SK-N-SH (cell line): ENCODE data around the gene CHCHD3. TPM values are rescaled to one million over a fixed set of nuclear protein-coding genes. Genes with fewer than 3 reads are reported as not detected.

Experiments
- CTCF ChIA-PET: fragments of 300-600, 350-600 bp; formaldehyde crosslinking; extraction: SDS; loops from one replicate; lab custom pipeline; 2021; lab: Yijun Ruan, JAX
- POLR2A ChIA-PET: fragments of 350-600 bp; sonication (Branson Sonifier 250); formaldehyde crosslinking; extraction: SDS; loops from one replicate; lab custom pipeline; 2020; ENCODE audit warnings: antibody characterized with exemption, inconsistent platforms; lab: Yijun Ruan, JAX
- DNase-seq: peaks from one replicate; pipeline ENCODE4 v3.0.0; 2012
- H2AFZ ChIP-seq: fragments of 200-600 bp; sonication (generic); 2 replicates; pipeline ENCODE4 v1.8.1; 2016; ENCODE audit warnings: antibody characterized with exemption, mild to moderate bottlenecking, low read depth
- H3F3A ChIP-seq: fragments of 200-600 bp; sonication (generic); replicated peaks from 2 replicates; pipeline ENCODE3; 2016; ENCODE audit warnings: antibody characterized with exemption, mild to moderate bottlenecking; ENCODE audit not compliant: insufficient read depth
- H3K27ac ChIP-seq, 2 experiments: fragments of 200-500 bp in 1 of 2; fragments of 200-600 bp in 1 of 2; sonication (Bioruptor generic) in 1 of 2; sonication (generic), shearing (Covaris generic) in 1 of 2; 2 replicates each; pipeline versions ENCODE4 v1.5.1 to v1.6.1; 2014 to 2016; ENCODE audit warnings: low read depth in 2 of 2, inconsistent platforms in 1 of 2, low read length in 1 of 2, mild to moderate bottlenecking in 1 of 2, mixed read lengths in 1 of 2
- H3K27me3 ChIP-seq: fragments of 200-600 bp; sonication (generic), shearing (Covaris generic); 2 replicates; pipeline ENCODE4 v1.6.1; 2016; ENCODE audit warnings: mixed run types; ENCODE audit not compliant: insufficient read depth
- H3K36me3 ChIP-seq, 2 experiments: fragments of 200-500 bp in 1 of 2; fragments of 200-600 bp in 1 of 2; sonication (Bioruptor generic) in 1 of 2; sonication (generic) in 1 of 2; replicated peaks in 1 of 2; 2 replicates each; pipeline versions ENCODE3 to v1.5.1; 2014 to 2016; ENCODE audit warnings: low read length in 1 of 2, mild to moderate bottlenecking in 1 of 2; ENCODE audit not compliant: insufficient read depth in 2 of 2, control insufficient read depth in 1 of 2
- H3K4me1 ChIP-seq, 2 experiments: fragments of 200-500 bp in 1 of 2; fragments of 200-600 bp in 1 of 2; sonication (Bioruptor generic) in 1 of 2; sonication (generic), shearing (Covaris generic) in 1 of 2; 2 replicates each; pipeline versions ENCODE4 v1.5.1 to v1.6.1; 2014 to 2016; ENCODE audit warnings: low read depth in 1 of 2, low read length in 1 of 2, mixed run types in 1 of 2; ENCODE audit not compliant: insufficient read depth in 2 of 2, control insufficient read depth in 1 of 2
- H3K4me2 ChIP-seq: fragments of 200-600 bp; sonication (generic), shearing (Covaris generic); 2 replicates; pipeline ENCODE4 v1.6.1; 2017; ENCODE audit warnings: mixed run types
- H3K4me3 ChIP-seq, 2 experiments: fragments of 200-500 bp in 1 of 2; fragments of 200-600 bp in 1 of 2; sonication (Bioruptor generic) in 1 of 2; sonication (generic), shearing (Covaris generic) in 1 of 2; 2 replicates each; pipeline versions ENCODE4 v1.5.1 to v1.8.1; 2014 to 2016; ENCODE audit warnings: low read depth in 2 of 2, inconsistent platforms in 1 of 2, low read length in 1 of 2, mild to moderate bottlenecking in 1 of 2, mixed read lengths in 1 of 2, moderate library complexity in 1 of 2
- H3K79me2 ChIP-seq: fragments of 200-600 bp; sonication (generic); 2 replicates; pipeline ENCODE4 v1.8.1; 2017; ENCODE audit warnings: mild to moderate bottlenecking; ENCODE audit not compliant: insufficient read depth
- H3K9ac ChIP-seq: fragments of 200-600 bp; sonication (generic); 2 replicates; pipeline ENCODE4 v1.6.1; 2017; ENCODE audit warnings: mixed run types
- H3K9me2 ChIP-seq: fragments of 200-600 bp; sonication (generic); 2 replicates; pipeline ENCODE4 v1.6.1; 2017; ENCODE audit warnings: mixed run types
- H3K9me3 ChIP-seq: fragments of 200-600 bp; sonication (generic); 2 replicates; pipeline ENCODE4 v1.6.1; 2017; ENCODE audit warnings: mixed run types, mild to moderate bottlenecking, moderate library complexity
- H4K20me1 ChIP-seq: fragments of 200-600 bp; sonication (generic); 2 replicates; pipeline ENCODE4 v1.6.1; 2017; ENCODE audit warnings: mild to moderate bottlenecking, mixed run types; ENCODE audit not compliant: insufficient read depth
- EZH2phosphoT487 ChIP-seq: fragments of 200-600 bp; sonication (generic); IDR thresholded peaks from 2 replicates; pipeline ENCODE4 v1.6.1; 2017; ENCODE audit warnings: low read depth, mixed run types, mild to moderate bottlenecking, antibody characterized with exemption, moderate library complexity, borderline replicate concordance
- NFIC ChIP-seq: IDR thresholded peaks from 2 replicates; pipeline ENCODE4 v1.4.0; 2012; ENCODE audit warnings: borderline replicate concordance
- NRF1 ChIP-seq: IDR thresholded peaks from 2 replicates; pipeline ENCODE4 v1.6.1; 2012; ENCODE audit warnings: low read depth, mild to moderate bottlenecking, low read length
- POLR2AphosphoS5 ChIP-seq: IDR thresholded peaks from 2 replicates; pipeline ENCODE4 v1.6.1; 2012; ENCODE audit warnings: low read depth, low read length
- REST ChIP-seq: IDR thresholded peaks from 2 replicates; pipeline ENCODE4 v1.6.1; 2012; ENCODE audit warnings: mild to moderate bottlenecking, low read depth, low read length, moderate library complexity
- RFX5 ChIP-seq: IDR thresholded peaks from 2 replicates; pipeline ENCODE4 v1.6.1; 2012; ENCODE audit warnings: mild to moderate bottlenecking, improper control_type of control experiment, low read length
- WGBS: methylation state at CpG from one replicate; pipeline ENCODE4 v1.1.6; 2017; ENCODE audit warnings: low lambda C conversion rate; 5-methylcytosine and 5-hydroxymethylcytosine counted together
- polyA plus RNA-seq, 3 experiments: library from polyadenylated mRNA; depleted of rRNA; stranded (reverse); fragments of >200 nt; gene quantifications; 2 replicates each; pipeline ENCODE4 v1.2.3, GENCODE V29; 2012

The CHCHD3 gene
- polyA plus RNA-seq, 1 of the 3 experiments (the other 2 are of a cell fraction) = 97.1 TPM

DNA sequence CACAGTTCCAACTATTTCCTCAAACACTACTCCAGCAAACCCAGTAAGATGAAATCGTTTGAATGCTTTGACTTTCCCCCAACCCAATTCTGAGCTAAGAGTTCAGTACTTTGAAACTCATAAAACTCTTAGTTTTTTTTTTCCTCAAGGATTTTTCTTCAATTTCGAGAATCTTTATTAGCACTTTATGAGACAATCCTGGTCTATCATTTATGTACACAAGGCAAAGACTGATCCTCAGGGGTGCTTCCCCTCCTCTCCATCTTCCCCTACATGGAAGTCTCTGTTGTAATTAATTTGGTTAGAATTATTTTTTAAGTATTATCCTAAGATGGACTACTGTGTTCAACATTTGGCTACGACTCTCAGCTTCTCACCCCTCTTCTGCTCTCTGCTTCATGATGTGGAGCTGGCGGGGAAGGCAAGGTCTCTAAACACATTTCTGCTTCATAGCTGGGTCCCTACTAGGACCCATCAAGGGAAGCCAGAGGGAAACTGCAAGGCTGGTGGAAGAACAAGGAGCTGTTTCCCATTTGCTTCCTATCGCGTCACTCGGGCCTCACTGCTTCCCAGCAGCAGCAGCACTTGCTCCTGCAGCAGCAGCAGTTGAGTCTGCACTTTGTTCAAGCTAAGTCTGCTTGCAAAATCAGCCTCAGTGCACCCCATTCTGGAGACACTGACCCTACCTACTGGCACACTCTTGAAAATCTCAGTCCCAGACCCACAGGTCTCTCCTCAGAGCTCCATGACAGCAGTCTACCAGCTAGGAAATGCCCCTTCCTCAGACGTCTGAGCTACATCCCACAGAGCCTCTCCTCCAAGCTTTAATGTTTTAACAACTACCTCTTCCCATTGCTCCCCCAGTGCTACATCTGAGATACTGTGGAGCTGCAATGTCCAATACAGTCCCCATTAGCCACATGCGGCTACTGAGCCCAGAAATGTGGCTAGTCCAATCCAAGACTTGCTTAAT lies 90.0 kb downstream of the CHCHD3 start:
- Histone ChIP-seq H2AFZ (no peak overlapping the region), H3K9me3 (no peaks in the 10 kb centered on the region), H3K9me2 (no peaks in the 10 kb centered on the region; the same call in 1 of the 2 replicates), H4K20me1 (peaks cover 10% of the 10 kb centered on the region; the same call in 1 of the 2 replicates), H3K4me1 (peaks cover 0 to 15% of the 10 kb centered on the region in 2 experiments; a peak in 1 of 4 replicates), H3K4me3 (no peak overlapping the region), H3K27me3 (no peaks in the 10 kb centered on the region), H3K4me2 (no peak overlapping the region), H3F3A (no peaks in the 10 kb centered on the region), H3K27ac (no peak overlapping the region; a peak in 1 of 4 replicates), H3K79me2 (peaks cover 85% of the 10 kb centered on the region), H3K9ac (no peak overlapping the region), H3K36me3 (no peaks in the 10 kb centered on the region)
- no peak for TF ChIP-seq NFIC
- ChIA-PET POLR2A (no interaction called here), CTCF (interaction anchor here (0.7 to 2.1 kb wide), 9 partner anchors 9 to 59 kb away, joined by 3 to 7 read pairs (median 4); no protein-coding TSS in a partner anchor)
- DNase-seq = peak; percentile 14
- 89% methylated on average over 9 of the region's 9 CpGs for WGBS

DNA sequence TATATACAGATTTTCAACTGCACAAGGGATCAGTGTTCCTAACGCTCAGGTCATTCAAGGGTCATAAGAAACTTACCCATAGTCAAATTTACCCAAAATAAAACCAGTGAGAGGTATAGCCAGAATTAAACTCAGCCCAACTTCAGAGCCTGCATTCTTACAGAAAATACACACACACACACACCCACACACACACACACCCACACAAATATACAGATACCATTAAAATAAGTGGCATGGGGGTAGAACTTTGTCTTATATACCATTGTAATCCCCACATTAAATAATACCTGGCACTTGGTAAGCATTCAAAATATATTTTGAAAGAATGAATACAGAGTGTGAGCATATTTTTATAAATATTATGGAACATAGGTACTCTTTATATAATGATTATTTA lies 93.8 kb downstream of the CHCHD3 start:
- no peak for DNase-seq
- Histone ChIP-seq H3K4me2 (no peak overlapping the region), H4K20me1 (no peaks in the 10 kb centered on the region), H3K4me3 (no peak overlapping the region), H2AFZ (no peak overlapping the region), H3K27me3 (no peaks in the 10 kb centered on the region), H3K27ac (no peak overlapping the region), H3K4me1 (peaks cover 0 to 7% of the 10 kb centered on the region in 2 experiments; a peak in 1 of 4 replicates), H3K9me2 (no peaks in the 10 kb centered on the region; the same call in 1 of the 2 replicates), H3K36me3 (peaks cover 0 to 5% of the 10 kb centered on the region in 2 experiments), H3F3A (no peaks in the 10 kb centered on the region), H3K9me3 (no peaks in the 10 kb centered on the region), H3K9ac (no peak overlapping the region), H3K79me2 (peaks cover 55% of the 10 kb centered on the region)
- TF ChIP-seq EZH2phosphoT487 = no peak
- no peak for TF ChIP-seq POLR2AphosphoS5
- TF ChIP-seq NRF1 = no peak
- TF ChIP-seq REST = no peak
- no peak for TF ChIP-seq RFX5
- POLR2A ChIA-PET = no interaction called here
- WGBS = 97% methylated on average over 1 of the region's 1 CpG
- CTCF ChIA-PET = interaction anchor here (0.8 kb wide), 1 partner anchor 21 kb away, joined by 3 read pairs; no protein-coding TSS in a partner anchor
